C4-2B (cell line): ENCODE measurements around the gene RGS18.

Experiments used
- ZFX ChIP-seq: fragments of 450-650 bp; IDR thresholded peaks from 2 replicates; pipeline ENCODE4 v1.6.1; 2017
- TF ChIP-seq, protein P1 (sequence below): fragments of 450-650 bp; conservative IDR thresholded peaks from 2 replicates; pipeline ENCODE4 v1.5.1; 2017; ENCODE audit warnings: mild to moderate bottlenecking

DNA sequence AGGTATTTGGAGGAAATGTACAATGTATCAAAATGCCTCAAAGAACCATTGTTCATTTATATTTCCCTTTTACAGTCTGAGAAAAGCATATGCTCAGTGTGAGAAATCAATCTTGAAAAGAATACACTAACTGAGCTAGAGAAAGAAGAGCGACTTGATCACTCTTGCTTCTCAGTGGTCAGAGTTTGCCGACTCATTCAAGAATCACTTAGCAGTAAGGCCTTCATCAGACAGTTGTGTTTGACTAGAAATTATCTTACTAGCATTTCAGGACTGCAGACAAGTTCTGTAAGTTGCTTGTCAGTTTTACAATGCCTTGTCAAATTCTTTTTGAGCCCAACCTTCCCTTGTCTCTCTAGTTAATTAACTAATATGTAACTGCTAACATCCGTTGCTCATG lies 12.9 kb downstream of the RGS18 start:
- TF ChIP-seq, protein P1, sequence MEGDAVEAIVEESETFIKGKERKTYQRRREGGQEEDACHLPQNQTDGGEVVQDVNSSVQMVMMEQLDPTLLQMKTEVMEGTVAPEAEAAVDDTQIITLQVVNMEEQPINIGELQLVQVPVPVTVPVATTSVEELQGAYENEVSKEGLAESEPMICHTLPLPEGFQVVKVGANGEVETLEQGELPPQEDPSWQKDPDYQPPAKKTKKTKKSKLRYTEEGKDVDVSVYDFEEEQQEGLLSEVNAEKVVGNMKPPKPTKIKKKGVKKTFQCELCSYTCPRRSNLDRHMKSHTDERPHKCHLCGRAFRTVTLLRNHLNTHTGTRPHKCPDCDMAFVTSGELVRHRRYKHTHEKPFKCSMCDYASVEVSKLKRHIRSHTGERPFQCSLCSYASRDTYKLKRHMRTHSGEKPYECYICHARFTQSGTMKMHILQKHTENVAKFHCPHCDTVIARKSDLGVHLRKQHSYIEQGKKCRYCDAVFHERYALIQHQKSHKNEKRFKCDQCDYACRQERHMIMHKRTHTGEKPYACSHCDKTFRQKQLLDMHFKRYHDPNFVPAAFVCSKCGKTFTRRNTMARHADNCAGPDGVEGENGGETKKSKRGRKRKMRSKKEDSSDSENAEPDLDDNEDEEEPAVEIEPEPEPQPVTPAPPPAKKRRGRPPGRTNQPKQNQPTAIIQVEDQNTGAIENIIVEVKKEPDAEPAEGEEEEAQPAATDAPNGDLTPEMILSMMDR: no peak
- TF ChIP-seq ZFX: no peak
